Measurements from ENCODE around the gene ODAD4. TPM values are rescaled to one million over a fixed set of nuclear protein-coding genes. Genes with fewer than 3 reads are reported as not detected.
A peak's percentile ranks its signal among the peaks of the same experiment; 100 is the strongest.

ODAD4 gene
- total and polyA plus RNA-seq, 2 of the 4 experiments (the other 2 are of a cell fraction), result 0.38 to 0.54 TPM

DNA sequence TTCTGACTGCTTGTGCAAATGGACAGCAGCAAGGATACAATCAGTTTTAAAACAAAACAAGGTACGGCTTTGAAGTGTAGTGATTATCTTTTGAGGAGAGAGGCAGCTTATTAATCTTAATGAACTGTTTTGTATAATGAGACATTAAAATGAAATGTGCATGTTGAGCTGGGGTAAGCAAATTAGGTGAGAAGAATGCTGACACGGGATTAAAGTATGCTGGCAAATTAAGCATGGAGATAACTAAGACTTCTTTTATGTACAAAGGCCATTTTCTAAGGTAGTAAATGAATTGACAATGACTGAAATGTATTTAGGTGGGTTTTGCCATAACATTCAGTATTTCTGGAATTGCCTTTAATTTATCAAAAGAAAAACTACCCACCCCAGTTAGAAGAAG lies 68.1 kb downstream of the ODAD4 start:
- Histone ChIP-seq H2BK20ac (ENCODE audit: low read depth, low read length) (no peak overlapping the region), H4K8ac (ENCODE audit: low read depth in 2 of 2, low read length in 2 of 2) (no peak overlapping the region), H3K9me1 (ENCODE audit: insufficient read depth, low read length) (peaks cover 16% of the 10 kb centered on the region), H3K4ac (ENCODE audit: low read depth, low read length) (no peak overlapping the region), H3K4me1 (ENCODE audit: control insufficient read depth, insufficient read depth, low read length) (peaks cover 9% of the 10 kb centered on the region), H2BK120ac (ENCODE audit: low read depth, low read length) (no peak overlapping the region), H2AK5ac (ENCODE audit: low read depth, low read length) (no peak overlapping the region), H3K23ac (ENCODE audit: low read depth, low read length) (no peak overlapping the region), H2AK9ac (replicated peaks; ENCODE audit: low read depth, low read length, poor library complexity) (no peak overlapping the region), H3K4me2 (ENCODE audit: low read depth, low read length) (no peak overlapping the region), H3K27ac (ENCODE audit: insufficient read depth, low read length) (no peak overlapping the region), H3K4me3 (ENCODE audit: insufficient read depth, low read depth, low read length) (no peak overlapping the region), H2AFZ (replicated peaks; ENCODE audit: low read length, poor library complexity) (no peak overlapping the region), H4K91ac (ENCODE audit: insufficient read depth, low read depth, low read length) (no peak overlapping the region), H2BK15ac (ENCODE audit: low read depth, low read length) (no peak overlapping the region), H4K5ac (ENCODE audit: low read depth, low read length) (no peak overlapping the region), H3K36me3 (ENCODE audit: control insufficient read depth, insufficient read depth, low read length) (peaks cover 49% of the 10 kb centered on the region), H3K18ac (ENCODE audit: low read depth, low read length) (no peak overlapping the region), H3K79me1 (ENCODE audit: low read depth in 1 of 2, low read length in 2 of 2) (peaks cover 37 to 74% of the 10 kb centered on the region in 2 experiments), H3K27me3 (ENCODE audit: control insufficient read depth, insufficient read depth, low read length) (no peaks in the 10 kb centered on the region), H3K9ac (ENCODE audit: low read depth, low read length) (no peak overlapping the region), H3K9me3 (ENCODE audit: control insufficient read depth, insufficient read depth, low read length) (no peaks in the 10 kb centered on the region), H3K56ac (ENCODE audit: extremely low read depth, insufficient read depth, low read length) (no peak overlapping the region), H2BK5ac (ENCODE audit: low read depth, low read length, poor library complexity, severe bottlenecking) (no peak overlapping the region), H4K20me1 (ENCODE audit: insufficient read depth, low read length) (peaks cover 27% of the 10 kb centered on the region), H3K14ac (replicated peaks; ENCODE audit: low read depth, low read length) (no peak overlapping the region)
- dilution Hi-C loops (cut with HindIII; ENCODE audit: low sequenced_read_pairs, unreplicated experiment), result no loop called here
- in situ Hi-C loops (cut with MboI; ENCODE audit: low sequenced_read_pairs), result no loop called here
- intact Hi-C loops (cut with micrococcal nuclease), result no loop called here
- ChIA-PET POLR2A (ENCODE audit: unreplicated experiment) (no interaction called here), CTCF (no interaction called here)
- BruUV-seq (replicated peaks), result no TSS peak
- peak; percentile 86 for TF ChIP-seq MAFK (IDR thresholded peaks at IDR 0.05; ENCODE audit: low read depth, low read length)
- no peak for TF ChIP-seq RFX5 (IDR thresholded peaks at IDR 0.05; ENCODE audit: low read depth, low read length)
- TF ChIP-seq MAZ (IDR thresholded peaks at IDR 0.05; ENCODE audit: borderline replicate concordance, low read depth, low read length), result no peak
- no peak for TF ChIP-seq FOS (IDR thresholded peaks at IDR 0.05; ENCODE audit: low read depth, low read length)
- TF ChIP-seq SMC3 (IDR thresholded peaks at IDR 0.05; ENCODE audit: low read depth, low read length), result no peak
- TF ChIP-seq CEBPB (IDR thresholded peaks at IDR 0.05; ENCODE audit: low read depth, low read length), result no peak
- no peak for TF ChIP-seq BHLHE40 (IDR thresholded peaks at IDR 0.05; ENCODE audit: low read depth, low read length)
- TF ChIP-seq CHD1 (IDR thresholded peaks at IDR 0.05; ENCODE audit: low read depth, low read length), result no peak
- TF ChIP-seq MXI1 (IDR thresholded peaks at IDR 0.05; ENCODE audit: borderline replicate concordance, low read depth, low read length), result no peak
- WGBS, 2 experiments (ENCODE audit: extremely low coverage in 2 of 2, insufficient read length in 1 of 2), result 50% methylated on average over 1 of the region's 2 CpGs; no CpG with 5 or more reads in 1 of the 2 experiments
- DNase-seq (no peak), ATAC-seq (ENCODE audit: low read depth) (no peak)
